ENCODE measurements around the gene RSPH6A. TPM values are rescaled to one million over a fixed set of nuclear protein-coding genes. Genes with fewer than 3 reads are reported as not detected.

Gene RSPH6A
- total and polyA plus RNA-seq, 2 of the 13 experiments (the other 11 are each of a cell fraction or from before 2014, with no cell fraction given): 0.07 TPM; not detected in 1

- TSS peak; percentile 69 for BruUV-seq (replicated peaks)
- Histone ChIP-seq H3K27me3 (ENCODE audit: control insufficient read depth in 1 of 2, insufficient read depth in 2 of 2, low read length in 2 of 2) (no peaks in the 10 kb centered on the region; a peak in 1 of 5 replicates), H3K9me3 (ENCODE audit: low read length) (no peaks in the 10 kb centered on the region), H4K20me1 (ENCODE audit: insufficient read depth, low read length) (0 out of 2 replicates have a peak, but pooled peaks cover 14% of the 10 kb centered on the region), H2AFZ (ENCODE audit: low read length) (no peak overlapping the region), H3K9ac (ENCODE audit: insufficient read depth, low read depth, low read length) (peak overlapping the region; percentile 80), H3K4me2 (ENCODE audit: low read depth, low read length) (peak overlapping the region; percentile 79), H3K4me1 (ENCODE audit: insufficient read depth, low read length) (peaks cover 55% of the 10 kb centered on the region), H3K79me2 (ENCODE audit: insufficient read depth, low read length) (peaks cover 69% of the 10 kb centered on the region), H3K36me3 (replicated peaks in 1 of 2; ENCODE audit: control insufficient read depth in 1 of 2, insufficient read depth in 2 of 2, low read length in 2 of 2) (peaks cover 1 to 2% of the 10 kb centered on the region in 2 experiments; a peak in 3 of 5 replicates), H3K4me3 (replicated peaks in 1 of 3; ENCODE audit: insufficient read depth in 1 of 3, low read depth in 2 of 3, low read length in 3 of 3) (peak overlapping the region; percentile 90 to 97 (median 92)), H3K27ac (ENCODE audit: extremely low read length, insufficient read depth, low read length) (peak overlapping the region; percentile 57)
- FAIRE-seq (no peak), ATAC-seq (no peak), DNase-seq (ENCODE audit: low spot score) (no peak)
- in situ Hi-C loops (cut with HindIII; ENCODE audit: extremely low pct_ligation_motif_present, low pct_unique_long_range_greater_than_20kb) (no loop called here), intact Hi-C loops (cut with micrococcal nuclease; ENCODE audit: unreplicated experiment) (loop anchor here (1.0 kb wide), 1 partner anchor 47 kb away; no protein-coding TSS in a partner anchor)
- ChIA-PET POLR2A (interaction anchor here (1.6 to 13.2 kb wide), 9 partner anchors 9 to 147 kb away, joined by 4 to 388 read pairs (median 24); partner anchors contain the start of genes IRF2BP1, MYPOP and SIX5), CTCF (ENCODE audit: low intra/inter-chr PET ratio, low total read pairs) (interaction anchor here (5.8 kb wide), 1 partner anchor 19 kb away, joined by 263 read pairs; the partner anchor contains the start of gene IRF2BP1)
- WGBS (ENCODE audit: low lambda C conversion rate): 0% methylated on average over 12 of the region's 12 CpGs
- TF ChIP-seq ZNF317 (CRISPR knock-in tag; IDR thresholded peaks at IDR 0.05) (0 out of 2 replicates have a peak, but pooled peaks have one; percentile 5), SATB2 (CRISPR knock-in tag; IDR thresholded peaks at IDR 0.05) (no peak), RERE (CRISPR knock-in tag; IDR thresholded peaks at IDR 0.05; ENCODE audit: low read depth) (no peak), ZNF333 (CRISPR knock-in tag; IDR thresholded peaks at IDR 0.05; ENCODE audit: borderline replicate concordance) (no peak), ZNF790 (CRISPR knock-in tag; IDR thresholded peaks at IDR 0.05; ENCODE audit: borderline replicate concordance) (no peak), ZNF10 (CRISPR knock-in tag; IDR thresholded peaks at IDR 0.05; ENCODE audit: borderline replicate concordance, low read depth) (no peak), TOPORS (CRISPR knock-in tag; IDR thresholded peaks at IDR 0.05) (no peak), BORCS8-MEF2B (CRISPR knock-in tag; IDR thresholded peaks at IDR 0.05) (0 out of 2 replicates have a peak, but pooled peaks have one; percentile 0), IRF2 (CRISPR knock-in tag; IDR thresholded peaks at IDR 0.05) (no peak), HMGXB4 (CRISPR knock-in tag; IDR thresholded peaks at IDR 0.05; ENCODE audit: borderline replicate concordance in 1 of 2, low read depth in 1 of 2) (no peak; a peak in 1 of 4 replicates), TBP (CRISPR knock-in tag; IDR thresholded peaks at IDR 0.05) (no peak), RFXANK (CRISPR knock-in tag; IDR thresholded peaks at IDR 0.05) (no peak), ZNF713 (CRISPR knock-in tag; IDR thresholded peaks at IDR 0.05) (0 out of 2 replicates have a peak, but pooled peaks have one; percentile 10), JUNB (CRISPR knock-in tag; IDR thresholded peaks at IDR 0.05; ENCODE audit: borderline replicate concordance) (0 out of 2 replicates have a peak, but pooled peaks have one; percentile 17), ATF7 (IDR thresholded peaks at IDR 0.05) (no peak), ATF7 (CRISPR knock-in tag; IDR thresholded peaks at IDR 0.05) (no peak), MAFG (CRISPR knock-in tag; IDR thresholded peaks at IDR 0.05) (no peak), KLF13 (CRISPR knock-in tag; IDR thresholded peaks at IDR 0.05) (no peak), RORA (CRISPR knock-in tag; IDR thresholded peaks at IDR 0.05) (no peak)
Observed at GRCh38 chr19:45864629-45865082, 49.5 kb upstream of the RSPH6A start.

Data from HepG2 (cell line).